Spleen (tissue), 7 donors: ENCODE results near the gene ADA.

ENCODE experiments used
- CTCF ChIP-seq, 11 experiments: fragments of 200-600 bp in 7 of 11; fragments of 450-650 bp in 4 of 11; sonication (generic) in 4 of 11; IDR thresholded peaks in 8 of 11; conservative IDR thresholded peaks in 3 of 11; 1 replicate in 7 of 11; 2 replicates in 4 of 11; pipeline versions ENCODE4 v1.4.0 to v1.8.0; 2016 to 2021; ENCODE audit warnings: antibody characterized with exemption in 11 of 11, inconsistent platforms in 4 of 11, mild to moderate bottlenecking in 1 of 11
- POLR2A ChIP-seq, 3 donors: fragments of 450-650 bp; IDR thresholded peaks; one replicate each; pipeline ENCODE4 v1.5.1; 2017; ENCODE audit warnings: antibody characterized with exemption in 3 of 3, mild to moderate bottlenecking in 1 of 3
- donor health status: DM: no; HTN: no; CAD: no; lungs with moderate emphysema.
- donor health status: DM: no; HTN: no; CAD: no.
- donor health status: DM: no; HTN: no; CAD: no.

DNA sequence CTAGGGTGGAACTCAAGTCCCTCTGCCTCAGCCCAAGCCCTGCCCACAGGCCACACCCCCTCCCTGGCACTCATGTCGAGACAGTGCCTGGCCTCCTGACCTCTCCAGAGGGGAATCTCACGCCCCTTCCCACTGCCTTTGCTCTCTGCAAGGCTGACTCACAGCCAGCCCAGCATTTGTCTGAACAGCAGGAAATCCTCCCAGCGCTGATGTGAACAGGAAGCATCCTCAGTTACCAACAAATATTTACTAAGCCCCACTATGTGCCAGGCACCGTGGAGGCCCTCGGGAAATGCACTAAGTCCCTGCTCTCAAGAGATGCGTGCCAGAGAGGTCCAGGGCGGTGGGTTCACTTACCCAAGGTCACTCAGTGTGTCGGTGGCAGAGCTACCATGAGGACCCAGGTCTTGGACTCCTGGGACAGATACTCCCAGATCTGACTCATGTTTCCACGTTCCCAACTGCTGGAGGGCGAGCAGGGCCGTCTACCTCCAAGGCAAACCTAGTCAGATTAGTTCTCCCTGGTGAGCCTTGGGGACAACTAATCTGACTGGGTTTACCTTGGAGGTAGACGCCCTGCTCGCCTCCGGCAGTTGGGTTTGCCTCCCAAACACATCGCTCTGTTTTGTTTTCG, 7.8 kb downstream of the ADA start:
- TF ChIP-seq CTCF (IDR thresholded peaks at IDR 0.05 in 8 of 11, conservative IDR thresholded peaks at IDR 0.05 in 3 of 11): no peak
- TF ChIP-seq POLR2A (IDR thresholded peaks at IDR 0.05): no peak
